Right forelimb (tissue), 1 donor: Measurements from ENCODE around the gene SLC1A3.
"Not testable (repeated sequence)": the region's sequence is repeated elsewhere in the genome, so short reads cannot be mapped to it uniquely, and the experiment has no call there.

Source experiments
- DNase-seq: peaks from one replicate; pipeline ENCODE4 v3.0.0-alpha.2; 2018

The SLC1A3 gene

DNA sequence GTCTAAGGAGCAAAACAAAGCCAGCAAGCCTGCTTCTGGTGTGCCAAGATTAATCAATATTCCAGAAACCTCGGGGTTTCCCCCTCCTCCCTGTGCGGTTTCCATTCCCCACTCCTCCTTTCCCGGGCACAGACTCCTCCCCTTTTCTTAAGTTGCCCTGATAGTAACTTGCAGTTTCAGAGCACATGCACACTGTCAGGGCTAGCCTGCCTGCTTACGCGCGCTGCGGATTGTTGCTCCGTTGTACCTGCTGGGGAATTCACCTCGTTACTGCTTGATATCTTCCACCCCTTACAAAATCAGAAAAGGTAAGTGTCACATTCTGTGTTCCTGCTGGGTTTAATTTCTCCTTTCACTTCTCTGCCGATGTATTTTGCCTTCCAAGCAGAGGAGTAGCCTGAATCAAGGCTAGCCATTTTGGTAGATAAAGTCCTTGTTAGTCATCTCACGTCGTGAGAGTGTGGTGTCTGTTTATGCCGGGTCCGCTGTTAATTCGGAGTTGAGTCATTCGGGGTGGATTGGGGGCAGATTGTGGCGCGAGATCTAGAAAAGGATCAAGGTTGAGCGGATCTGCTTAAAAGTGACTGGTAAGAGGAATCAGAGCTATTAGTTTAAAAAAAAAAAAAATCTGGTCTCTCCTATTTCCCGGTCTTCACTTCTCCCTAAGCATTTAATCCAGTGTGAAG is at the start of gene SLC1A3:
Gene SLC1A3 (plus strand): TSS at position 179 of the 686 bp plus-strand sequence. CDS start 1,818 bp downstream, outside the sequence.
- DNase-seq: peak; percentile 75

GRCh38 chr5:36558641-36559040 is 47.8 kb upstream of the SLC1A3 start:
- DNase-seq: no peak

- no peak for DNase-seq
Observed at GRCh38 chr5:36561601-36562000, 44.8 kb upstream of the SLC1A3 start.

DNA sequence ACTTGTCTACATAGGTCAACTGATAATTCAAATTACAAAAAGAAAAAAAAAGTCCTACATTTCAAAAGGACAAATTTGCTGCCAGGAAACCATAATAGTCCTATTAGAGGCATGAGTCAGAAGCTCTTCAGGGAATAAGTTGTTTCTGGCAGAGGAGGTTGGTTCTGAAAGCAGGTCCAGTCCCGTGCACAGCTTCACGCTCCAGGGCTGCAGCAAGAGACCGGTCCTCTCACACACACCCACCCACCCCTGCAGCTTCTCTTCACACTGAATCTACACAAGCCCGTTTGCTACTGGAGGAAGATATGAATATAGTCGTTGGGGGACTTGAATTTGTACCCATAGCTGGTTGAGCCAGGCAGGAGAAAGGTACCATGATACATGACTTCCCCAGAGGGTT is 36.9 kb upstream of the SLC1A3 start:
- DNase-seq: no peak

GRCh38 chr5:36570301-36571095 is 35.9 kb upstream of the SLC1A3 start:
- no peak for DNase-seq

GRCh38 chr5:36571401-36572042 is 34.9 kb upstream of the SLC1A3 start:
- DNase-seq: no peak

- no peak for DNase-seq
Observed at GRCh38 chr5:36573438-36573837, 33.0 kb upstream of the SLC1A3 start.

DNA sequence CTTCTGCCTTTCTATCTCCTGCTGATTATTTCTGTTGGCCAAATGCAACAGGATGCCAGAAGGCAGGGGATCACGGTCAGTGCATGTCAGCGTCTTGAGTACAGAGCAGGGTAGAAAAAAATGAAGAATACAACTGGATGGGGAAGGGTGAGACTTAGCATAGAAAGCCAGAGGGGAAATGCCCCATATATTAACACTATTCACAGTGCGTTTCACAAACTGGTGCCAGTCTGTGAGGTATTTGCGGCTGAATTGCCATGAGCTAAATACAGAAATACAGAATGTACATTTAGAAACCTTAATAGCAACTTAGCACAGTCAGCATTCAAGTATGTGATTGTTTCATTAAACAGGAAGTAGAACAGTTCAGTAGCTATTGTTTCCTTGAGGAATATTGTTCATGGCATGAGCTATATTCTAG is 31.0 kb upstream of the SLC1A3 start:
- DNase-seq: no peak

DNA sequence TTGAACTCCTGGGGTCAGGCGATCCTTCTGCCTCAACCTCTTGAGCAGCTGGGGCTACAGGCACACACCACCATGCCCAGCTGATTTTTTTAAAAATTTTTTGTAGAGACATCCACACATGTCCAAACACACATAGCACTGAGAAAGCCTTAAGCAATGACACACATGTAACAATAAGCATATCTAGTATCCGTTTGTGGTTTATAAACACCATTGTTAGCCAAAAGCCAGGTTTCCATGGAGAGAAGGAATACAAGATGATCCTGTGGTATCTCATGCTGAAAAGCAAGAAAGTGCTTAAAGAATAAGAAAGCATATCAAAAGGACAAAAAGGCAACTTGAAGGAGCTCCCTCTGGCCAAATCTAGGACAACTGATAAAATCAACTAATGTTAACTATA is 29.7 kb upstream of the SLC1A3 start:
- no peak for DNase-seq

GRCh38 chr5:36579858-36580257 is 26.5 kb upstream of the SLC1A3 start:
- not testable (repeated sequence) for DNase-seq

DNA sequence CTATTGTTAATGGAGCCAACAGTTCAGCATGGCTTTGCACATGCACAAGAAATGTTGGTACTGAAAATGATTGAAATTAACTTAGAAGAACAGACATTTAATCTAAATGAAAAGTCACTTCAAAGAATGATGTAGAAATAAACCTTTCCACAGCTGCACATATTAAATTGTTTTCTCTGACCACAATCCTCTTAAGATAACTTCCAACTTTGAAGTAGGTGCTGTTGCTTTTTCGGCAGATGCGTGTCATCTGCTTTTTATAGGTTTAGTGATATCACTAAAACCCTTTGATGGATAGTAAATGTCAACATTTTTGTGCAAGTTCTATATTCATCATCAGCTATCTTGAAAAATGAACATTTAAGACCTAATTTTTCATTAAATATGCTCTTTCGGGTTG is 25.3 kb upstream of the SLC1A3 start:
- no peak for DNase-seq

DNA sequence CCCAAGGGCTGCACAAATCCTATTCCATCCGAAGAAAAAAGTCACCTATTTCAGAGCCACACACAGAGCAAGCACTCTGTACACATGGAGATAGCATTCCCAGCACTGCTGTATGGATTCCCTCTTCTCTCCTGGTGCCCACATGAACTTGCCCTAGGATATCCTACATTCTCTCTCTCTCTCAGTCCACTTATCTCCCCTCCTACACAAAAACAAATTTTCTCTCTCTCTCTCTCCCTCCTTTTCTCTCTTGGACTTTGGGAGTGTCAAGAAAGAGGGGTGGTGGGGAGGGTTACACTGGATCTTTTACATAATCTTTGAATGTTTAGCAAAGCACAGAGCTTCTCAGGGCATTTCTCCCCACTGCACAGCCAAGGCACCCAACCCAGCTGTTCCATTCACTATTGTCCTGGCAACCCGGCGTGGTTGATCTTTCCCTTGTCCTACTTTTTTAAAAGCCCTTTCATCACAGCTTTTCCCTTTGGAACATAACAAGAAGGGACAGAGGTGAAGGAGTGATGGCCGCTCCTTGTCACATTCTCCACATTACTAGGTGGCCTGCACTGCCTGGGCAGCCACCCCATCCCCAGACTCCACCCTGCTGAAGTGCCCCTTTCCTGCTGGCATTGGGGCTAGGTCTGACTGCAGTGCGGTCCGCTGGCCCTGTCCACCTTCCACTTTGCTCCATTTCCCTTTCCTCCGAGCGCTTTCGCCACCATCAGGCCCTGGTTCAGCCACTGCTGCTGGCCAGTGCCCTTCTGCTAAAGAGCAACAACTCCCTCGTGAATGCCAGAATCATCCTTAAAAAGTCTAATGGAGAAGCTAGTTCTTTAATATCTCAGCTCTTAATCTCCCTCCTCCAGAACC is 22.2 kb upstream of the SLC1A3 start:
- no peak for DNase-seq

DNA sequence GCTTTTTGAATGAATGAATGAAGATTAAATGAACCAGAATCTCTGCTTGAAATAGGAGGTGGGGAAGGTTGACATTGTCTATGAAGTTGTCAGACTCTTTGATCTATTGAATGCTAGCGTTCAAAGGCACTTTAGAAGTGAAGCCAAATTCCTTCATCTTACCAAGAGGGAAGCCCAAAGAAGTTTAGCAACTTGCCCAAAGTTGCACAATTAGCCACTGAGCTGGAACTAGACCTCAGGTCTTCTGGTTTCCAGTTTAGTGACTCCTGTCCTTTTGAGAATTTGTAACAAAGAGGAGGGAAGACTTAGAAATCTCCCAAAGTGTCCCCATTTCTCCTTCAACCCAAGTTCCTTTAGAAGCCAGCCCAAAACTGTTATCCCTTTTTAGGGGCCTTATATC is 20.7 kb upstream of the SLC1A3 start:
- no peak for DNase-seq

DNA sequence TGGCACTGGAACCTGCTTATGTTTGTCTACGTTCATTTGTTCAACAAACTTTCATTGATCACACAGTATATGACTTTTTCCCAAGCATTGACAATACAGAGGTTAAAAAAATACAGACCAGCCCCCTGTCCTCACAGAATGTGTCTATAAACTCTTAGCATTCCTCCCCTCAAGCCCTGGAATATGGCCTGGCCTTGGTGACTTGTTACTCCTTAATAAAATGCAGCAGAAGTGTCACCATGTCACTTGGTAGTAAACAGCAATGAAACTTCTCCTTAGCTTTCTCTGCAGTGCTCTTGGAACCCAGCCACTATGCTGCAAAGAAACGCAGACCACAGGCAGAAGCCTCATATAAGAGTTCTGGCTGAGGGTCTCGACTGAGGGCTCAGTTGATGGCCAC is 19.1 kb upstream of the SLC1A3 start:
- no peak for DNase-seq

DNA sequence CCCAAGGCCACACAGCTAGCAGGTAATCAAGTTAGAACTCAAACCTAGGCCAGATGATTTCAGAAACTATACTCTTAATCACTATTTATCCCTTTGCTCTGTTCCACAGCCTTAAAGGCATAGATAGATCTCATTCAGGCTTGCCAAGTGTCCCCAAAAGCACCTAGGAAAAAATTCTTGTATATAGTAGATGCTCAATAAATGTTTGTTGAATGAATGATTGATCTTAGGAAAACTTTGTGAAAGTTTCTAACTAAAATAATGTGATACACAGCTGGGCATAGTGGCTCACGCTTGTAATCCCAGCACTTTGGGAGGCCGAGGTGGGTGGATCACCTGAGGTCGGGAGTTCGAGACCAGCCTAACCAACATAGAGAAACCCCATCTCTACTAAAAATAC is 16.7 kb upstream of the SLC1A3 start:
- DNase-seq: not testable (repeated sequence)

GRCh38 chr5:36590513-36591286 is 15.7 kb upstream of the SLC1A3 start:
- DNase-seq: no peak

- DNase-seq: no peak
Observed at GRCh38 chr5:36593867-36594266, 12.5 kb upstream of the SLC1A3 start.

- DNase-seq: no peak
Observed at GRCh38 chr5:36596247-36596646, 10.2 kb upstream of the SLC1A3 start.

DNA sequence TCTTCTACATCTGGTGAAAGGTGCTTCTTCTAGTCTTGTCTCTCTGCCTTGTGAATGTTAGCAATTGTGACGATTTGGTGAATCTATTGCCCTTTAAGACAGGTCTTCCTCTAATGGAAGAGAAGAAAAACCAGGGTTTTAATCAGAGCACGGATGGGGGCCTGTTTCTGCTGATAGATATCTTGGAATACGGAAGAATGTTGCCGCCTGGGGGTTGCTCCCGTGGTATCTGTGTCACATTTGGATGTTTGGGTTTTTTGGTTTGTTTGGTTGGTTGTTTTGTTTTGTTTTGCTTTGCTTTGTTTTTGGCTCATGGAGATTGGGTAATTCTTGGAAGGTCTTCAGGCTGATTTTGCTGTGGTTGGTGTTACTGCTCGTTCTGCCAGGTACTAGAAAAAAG is 9.7 kb upstream of the SLC1A3 start:
- no peak for DNase-seq

DNA sequence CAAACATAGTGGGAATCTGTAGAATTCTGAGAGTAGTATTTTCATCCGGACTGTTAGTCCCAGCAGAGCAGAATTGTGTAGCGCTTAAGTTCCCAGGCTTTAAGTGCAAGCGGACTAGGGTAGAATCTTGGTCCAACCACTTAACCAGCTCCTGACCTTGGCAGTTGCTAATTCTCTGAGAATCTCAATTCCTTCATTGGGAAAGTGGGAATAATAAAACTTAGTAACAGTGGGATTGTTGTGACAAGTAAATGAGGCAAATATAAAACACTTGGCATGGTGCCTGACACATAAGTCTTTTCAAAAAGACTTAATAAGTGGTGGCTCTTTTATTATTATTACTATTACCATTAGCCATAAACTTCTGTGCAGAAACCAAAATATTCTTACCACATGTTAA is 8.4 kb upstream of the SLC1A3 start:
- DNase-seq: no peak

DNA sequence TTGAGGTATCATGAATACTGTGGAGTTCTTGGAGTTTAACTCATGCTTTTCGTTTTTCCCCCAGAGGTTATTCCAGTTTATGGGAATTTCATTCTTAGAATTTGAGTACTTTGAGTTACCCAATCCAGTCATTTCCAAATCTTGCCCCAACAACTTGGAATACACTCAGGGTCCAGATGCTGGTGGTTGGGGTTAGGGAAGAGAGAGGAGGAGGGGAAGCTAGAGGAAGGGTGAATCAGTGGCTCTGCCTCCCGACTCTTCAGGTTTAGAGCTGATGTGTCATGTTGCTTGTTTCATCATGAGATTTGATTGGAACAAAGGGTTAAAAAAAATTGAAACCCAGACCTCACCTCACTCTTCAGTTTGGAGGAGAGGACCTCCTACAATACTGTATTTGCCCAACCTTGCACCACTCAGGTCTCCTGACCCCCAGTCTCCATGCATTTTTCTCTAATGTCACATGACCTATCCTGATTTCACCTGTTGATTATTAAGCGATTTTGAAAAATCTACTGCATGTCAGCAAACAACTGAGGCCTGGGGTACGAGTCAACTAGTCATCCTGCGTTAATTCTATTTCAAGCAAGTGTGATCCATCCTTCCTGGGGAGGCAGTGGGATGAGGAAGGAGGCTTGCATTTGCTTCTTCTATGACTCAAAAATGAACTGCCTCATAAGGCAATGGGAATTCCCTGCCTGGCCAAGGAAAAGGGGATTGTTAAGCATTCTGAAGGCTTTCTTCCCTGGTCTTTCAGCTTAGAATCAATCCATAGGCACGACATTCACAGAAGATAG is 6.2 kb upstream of the SLC1A3 start:
- no peak for DNase-seq
